HG03442 (cell line): ENCODE measurements around the gene MEG3.

Experiments used
- ATAC-seq: cut with Tn5 transposase; IDR thresholded peaks from one replicate; pipeline ENCODE4 v1.9.1; 2021; ENCODE audit warnings: mild to moderate bottlenecking, moderate library complexity; ENCODE audit not compliant: unreplicated experiment

Gene MEG3

DNA sequence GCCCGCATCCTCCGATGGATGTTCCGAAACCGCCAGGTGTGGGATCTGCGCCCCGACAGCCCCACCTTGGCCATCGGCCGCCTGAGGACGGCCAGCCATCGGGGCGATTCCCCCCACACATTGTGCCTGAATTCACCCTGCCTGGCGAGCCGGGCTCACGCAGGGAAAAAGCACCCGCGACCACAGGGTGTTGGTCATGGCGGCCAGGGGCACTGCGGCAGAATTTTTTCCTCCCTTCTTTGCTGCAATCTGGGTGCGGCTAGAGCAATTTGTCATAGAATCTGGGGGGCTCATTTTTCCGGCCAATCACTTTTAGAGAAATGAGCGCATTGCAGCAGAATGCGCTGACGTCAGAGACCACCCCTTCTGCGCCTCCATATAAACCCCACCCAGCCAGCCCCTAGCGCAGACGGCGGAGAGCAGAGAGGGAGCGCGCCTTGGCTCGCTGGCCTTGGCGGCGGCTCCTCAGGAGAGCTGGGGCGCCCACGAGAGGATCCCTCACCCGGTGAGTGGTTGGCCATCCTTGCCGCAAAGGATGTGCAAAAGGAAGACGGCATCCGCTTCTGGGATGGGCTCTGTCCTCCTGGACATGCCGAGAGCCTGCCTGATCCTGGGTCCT, at the start of gene MEG3:
TSS of gene MEG3 (plus strand) at position 406 of the 619 bp plus-strand sequence.
- no peak for ATAC-seq

DNA sequence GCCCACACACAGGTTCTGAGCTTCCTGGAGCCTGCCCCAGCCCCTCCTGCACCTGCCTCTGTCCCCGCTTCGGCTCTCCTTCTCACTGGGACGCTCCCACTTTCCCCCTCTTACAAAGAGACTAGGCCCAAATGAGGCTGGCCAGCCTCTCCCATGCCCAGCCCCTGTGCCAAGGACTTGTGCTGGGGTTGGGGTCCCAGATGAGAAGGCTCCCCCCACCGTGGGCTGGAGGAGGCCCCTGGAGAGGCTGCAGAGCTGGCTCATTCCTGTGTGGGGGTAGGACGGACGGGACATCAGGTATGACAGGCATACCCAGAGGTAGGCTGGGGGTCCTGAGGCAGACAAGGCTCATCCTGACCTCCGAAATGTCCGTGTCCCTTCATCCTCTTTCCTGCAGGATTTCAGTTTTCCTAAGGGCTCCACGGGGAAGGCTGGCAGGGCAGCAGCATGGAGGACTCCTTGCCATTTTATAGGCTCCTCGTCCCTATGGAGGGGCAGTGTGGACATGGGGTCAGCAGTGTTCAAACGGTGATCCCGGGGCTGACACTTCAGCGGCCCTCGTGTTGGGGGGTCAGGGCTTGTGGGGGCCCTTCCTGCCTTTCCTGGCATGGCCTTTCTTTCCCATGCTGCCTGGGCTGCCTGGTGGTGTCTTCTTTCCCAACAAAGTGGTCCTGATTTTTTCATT, 49.1 kb upstream of the MEG3 start:
- no peak for ATAC-seq

DNA sequence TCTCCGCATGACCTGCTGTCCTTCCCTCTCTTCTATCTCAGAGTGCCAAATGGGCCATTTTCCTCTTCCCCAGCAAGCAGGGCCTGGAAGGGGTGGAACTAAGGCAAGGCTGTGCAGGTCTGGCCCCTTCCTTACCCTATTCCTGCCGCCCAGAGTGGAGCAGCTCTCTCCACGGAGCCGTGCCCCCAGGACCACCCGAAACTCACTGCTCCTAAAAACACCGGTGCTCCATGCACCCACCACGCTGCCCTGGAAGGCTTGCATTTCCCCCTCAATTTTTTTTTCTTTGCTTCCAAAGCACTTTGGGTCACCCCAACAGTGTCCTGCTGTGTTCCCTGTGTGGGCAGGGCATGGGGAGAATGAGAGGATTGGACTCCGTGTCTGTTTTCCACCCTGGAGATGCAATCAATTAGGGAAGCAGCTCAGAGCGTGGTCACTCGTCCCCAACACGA, 48.5 kb upstream of the MEG3 start:
- no peak for ATAC-seq

DNA sequence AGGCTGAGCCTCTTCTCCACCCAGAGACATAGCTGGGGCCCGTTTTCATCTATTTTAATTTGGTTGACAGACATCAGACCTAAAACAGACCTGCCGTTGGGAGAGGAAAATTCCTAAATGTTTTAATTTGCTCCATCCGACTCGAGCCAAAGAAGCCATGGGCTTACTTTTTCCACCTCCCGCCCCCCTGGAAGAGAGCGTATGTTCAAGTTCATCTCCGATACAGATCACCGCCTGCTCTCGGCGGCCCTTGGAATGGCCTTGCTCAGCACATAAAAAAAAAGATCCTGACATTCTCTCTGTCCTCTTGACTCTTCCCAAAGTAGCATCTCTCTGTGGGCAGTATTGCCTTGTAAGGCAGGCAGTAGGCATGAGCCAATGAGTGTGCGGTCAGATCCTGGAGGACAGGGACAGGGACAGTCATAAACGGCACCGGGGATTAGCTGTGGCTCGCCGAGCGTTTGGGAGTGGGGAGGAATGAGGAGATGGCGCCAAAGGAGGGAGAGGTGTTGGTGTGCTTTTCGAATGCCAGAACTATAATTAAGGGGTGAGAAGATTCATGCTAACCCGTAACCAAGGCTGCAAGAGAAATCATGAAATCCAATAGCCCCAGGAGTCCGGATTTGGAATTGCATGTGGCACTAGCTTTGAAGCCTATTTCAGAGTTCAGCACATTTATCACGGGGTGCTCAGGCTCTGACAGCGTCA, 47.9 kb upstream of the MEG3 start:
- ATAC-seq, result no peak

DNA sequence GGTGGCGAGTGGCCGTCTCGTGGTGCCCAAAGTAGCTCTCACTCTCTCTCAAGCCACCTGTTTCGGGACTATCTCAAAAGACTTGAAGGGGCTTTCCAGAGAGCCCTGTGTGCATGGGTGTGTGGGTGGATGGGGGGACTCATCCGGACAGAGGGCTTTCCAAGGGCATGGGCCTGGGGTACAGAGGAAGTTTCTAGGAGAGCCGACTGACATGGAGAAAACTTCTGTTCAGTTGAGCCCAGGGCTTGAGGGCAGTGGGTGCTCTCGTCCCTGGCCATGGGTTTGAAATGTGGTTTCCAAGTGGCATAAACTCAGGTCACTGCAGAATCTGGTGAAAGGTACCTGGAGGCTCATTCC, 47.4 kb upstream of the MEG3 start:
- ATAC-seq, result no peak

DNA sequence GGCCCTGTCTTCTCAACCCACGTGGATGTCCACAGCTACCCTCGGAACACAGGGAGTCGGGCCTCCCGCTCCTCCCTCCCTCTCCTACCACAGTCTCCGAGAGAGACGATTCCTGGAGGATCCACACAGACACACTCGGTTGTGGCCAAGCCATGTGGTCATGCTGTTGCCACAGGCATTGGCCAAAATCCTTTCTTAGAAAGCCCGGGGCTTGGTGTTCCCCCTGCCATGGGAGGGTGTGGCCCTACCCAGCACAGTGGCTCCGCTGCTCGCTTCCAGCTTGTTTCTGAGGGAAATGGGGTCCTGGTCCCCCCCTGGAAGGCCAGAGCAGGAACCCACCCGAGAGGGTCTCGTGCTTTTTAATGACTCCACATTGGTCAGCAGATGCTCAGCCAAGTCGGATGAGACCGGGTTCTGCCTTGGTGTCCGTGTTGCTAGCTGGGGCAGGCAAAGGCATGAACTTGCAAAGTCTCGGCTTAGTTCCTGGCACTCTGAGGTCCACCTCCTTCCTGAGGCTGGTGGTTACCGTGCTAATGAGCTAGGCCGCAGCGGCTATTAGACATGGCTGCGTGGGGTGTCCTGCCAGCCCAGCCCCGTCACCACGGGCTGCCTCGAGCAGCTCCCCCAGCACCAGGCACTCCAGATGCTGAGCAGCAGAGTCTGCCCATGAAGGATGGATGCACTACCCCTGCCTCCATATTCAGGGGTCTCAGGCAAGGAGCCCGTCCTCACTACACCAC, 46.8 kb upstream of the MEG3 start:
- ATAC-seq, result no peak

DNA sequence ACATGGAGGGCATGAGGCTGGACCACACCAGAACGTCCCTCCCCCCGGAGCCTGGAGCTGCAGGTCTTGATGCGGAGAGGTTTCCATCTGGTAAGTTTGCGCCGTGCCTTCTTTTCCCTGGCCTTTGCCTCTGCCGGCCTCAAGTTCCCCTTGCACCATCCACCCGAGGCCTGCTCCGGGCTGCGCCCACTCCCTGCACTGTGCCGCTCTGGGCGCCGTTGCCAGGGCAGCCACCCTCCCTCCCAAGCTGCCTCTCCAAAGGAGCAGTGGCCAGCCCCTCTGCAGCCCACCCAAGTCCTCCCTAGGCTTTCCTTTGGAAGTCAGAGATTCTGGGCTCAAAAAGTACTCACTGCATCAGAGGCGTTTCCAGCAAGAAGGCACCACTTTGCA, 46.2 kb upstream of the MEG3 start:
- ATAC-seq, result no peak

DNA sequence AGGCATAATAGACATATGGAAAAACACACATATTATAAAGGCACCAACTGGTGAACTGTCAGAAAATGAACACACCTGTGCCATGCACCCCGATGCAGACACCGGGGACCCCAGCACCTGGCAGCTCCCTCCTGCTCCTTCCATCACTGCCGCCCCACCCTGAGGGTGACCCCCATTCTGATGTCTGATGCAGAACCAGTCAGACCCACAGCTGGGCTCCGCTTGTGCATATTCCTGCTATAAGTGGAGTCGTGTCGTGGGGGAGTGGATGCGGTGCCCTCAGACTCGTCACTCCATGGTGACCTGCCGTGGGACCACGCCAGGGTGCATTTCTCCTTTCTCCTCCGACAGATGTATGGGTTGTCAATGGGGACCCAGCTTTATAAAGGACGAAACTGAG, 45.7 kb upstream of the MEG3 start:
- no peak for ATAC-seq

DNA sequence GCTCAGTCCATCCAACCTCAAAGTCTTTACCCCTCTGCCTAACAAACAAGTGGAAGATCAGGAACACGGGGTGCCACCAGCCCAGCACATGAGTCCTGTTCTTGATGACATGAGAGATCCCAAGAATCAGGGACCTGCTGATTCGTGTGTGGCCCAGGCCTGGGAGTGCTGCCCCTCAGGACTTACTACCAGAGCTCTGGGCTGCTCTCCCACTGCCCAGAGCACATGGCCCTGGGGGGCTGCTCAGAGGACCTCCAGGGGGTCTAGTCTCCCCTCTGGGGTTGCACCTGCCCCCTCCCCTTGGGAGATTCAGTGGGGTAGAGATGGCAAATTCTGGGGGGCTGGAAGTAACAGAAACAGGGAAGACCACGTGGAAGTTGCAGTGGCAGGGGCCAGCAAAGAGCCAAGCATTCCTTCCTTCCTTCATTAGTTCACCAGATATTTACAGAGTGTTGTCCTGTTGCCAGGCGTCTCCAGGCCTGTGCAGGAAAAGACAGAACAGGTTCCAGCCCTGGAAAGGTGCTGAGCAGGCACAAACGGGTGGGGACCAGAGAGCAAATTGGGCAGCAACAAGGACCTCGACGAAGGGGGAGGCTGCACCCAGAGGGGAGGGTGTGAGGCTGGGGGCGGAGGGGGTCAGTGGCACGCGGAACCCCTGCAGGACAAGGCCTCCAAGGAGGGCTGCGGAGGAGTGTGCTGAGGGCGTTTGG, 45.1 kb upstream of the MEG3 start:
- no peak for ATAC-seq

DNA sequence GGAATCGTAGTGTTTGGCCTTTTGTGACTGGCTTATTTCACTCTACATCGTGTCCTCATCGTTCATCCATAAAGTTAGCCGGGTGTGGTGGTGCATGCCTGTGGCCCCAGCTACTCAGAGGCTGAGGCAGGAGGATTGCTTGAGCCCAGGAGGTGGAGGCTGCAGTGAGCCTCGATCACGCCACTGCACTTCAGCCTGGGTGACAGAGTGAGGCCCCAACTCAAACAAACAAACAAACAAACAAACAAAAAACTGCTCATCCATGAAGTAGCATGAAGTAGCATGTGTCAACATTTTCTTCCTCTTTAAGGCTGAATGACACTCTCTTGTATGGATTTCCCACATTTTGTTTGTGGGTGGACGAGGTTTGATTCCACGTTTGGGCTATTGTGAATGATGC, 44.0 kb upstream of the MEG3 start:
- ATAC-seq, result no peak

DNA sequence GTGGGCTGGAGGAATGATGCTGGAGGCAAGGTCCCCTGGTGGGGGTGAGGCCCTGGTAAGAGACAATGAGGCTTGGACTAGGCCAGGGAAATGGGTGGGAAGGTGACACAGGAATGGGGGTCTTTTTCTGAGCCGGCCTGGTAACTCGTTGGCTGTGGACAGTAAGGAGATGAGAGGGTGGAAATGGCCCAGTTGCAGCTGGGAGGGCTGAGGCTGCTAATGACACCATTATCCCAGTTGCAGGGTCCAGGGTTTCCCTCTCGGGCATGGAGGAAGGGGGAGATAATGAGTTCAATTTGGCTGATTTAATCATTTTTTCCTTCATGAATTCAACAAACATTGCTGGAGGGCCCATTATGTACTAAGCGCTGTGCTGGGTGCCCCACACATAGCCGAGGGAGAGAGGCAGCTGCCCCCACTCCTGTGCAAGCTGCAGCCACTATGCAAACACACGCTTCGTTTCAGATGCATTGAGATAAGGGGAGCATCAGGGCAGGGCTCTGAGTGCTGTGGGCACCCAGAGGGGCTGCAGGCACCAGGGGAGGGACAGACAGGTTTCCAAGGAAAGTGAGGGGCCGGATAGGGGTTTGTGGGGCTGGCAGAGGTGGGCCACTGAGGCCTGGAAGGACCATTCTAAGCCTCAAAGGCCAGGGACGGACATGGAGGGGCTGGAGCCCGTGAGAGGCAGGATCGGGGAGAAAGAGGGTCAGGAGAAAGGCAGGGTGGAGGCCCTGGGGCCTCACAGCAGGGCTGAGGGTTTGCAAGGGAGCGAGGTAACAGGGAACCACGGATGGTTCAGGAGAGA, 43.2 kb upstream of the MEG3 start:
- no peak for ATAC-seq

DNA sequence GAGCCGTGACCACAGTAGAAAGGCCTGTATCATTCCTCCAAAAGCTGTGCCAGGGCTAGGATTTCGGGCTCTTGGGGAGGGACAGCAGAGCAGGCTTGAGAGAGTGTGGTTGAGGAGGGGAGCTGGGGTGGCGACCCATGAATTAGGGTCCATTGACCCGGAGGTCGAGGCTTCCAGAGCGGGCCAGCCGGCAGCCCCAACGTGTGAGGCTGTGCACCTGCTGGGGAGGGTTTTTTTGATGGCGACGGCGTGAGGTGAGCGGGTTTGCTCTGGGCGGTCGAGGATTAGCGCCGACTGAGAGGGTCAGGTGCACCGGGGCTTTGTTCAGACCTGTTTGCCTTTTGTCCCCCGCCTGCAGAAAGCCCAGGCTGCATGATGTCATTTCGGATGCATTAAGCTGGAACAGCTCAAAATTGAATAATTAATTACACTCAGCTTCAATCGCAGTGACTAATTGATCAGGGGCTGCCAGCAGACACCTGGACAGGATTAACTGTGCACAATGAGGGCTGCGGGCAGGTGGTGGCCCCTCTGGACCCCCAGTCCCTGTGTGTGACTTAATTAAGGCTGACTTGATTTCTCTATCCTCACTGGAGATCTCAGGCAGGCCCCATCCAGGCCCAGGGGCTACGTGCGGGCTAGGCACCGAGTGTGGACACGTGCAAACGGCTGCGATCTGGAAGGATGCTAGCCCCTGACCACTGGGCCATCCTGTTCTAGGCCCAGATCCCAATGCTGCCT, 42.1 kb upstream of the MEG3 start:
- no peak for ATAC-seq

DNA sequence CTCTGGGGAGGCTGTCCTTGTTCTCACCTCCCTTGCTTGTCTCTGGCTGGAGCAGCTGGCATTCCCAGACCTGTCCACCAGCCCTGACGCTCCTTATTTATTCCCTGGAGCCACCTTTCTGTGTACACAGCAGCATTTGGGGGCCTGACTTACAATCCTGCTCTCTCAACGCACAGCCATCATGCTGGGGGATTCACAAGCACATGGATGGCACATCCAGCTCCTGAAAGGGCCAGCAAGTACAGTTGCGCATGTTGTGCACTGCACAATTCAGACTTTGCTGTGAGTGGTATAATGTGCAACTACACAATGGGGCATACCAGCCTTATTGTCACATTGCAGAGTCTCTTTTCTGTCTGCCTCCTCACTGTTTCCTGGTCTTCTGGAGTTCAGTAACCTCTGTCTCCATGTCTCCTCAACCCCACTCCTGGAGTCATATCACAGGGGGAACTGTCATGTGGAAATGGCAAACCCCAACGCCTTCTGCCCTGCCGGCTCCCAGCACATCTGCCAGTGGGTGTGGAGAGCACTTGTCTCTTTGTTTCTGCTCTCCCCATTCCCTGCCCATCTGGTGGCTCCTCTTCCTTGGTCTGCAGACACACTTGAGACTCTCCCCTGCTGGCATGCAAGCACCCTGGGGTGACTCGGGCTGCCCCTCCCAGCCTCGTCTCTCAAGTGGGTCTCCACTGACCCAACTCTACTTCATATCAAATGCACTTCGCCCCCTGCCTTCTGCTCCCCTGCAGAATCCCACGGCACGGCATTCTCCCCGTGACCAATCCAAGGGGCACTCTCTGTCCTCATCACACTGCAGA, 41.2 kb upstream of the MEG3 start:
- ATAC-seq, result no peak

DNA sequence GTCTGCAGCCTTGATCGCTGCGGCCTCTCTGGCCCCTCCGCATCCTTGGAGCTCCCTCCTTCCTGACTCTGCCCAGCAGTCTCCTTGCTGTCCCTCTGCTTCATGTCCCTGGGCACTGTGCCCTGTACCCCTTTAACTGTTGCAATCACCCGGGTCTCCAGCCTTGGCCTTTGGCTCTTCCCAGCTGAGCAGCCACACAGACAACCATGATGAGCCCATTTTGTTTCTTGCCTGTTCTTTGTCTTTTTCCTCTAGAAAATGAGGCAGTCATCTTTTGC, 40.6 kb upstream of the MEG3 start:
- ATAC-seq, result no peak

DNA sequence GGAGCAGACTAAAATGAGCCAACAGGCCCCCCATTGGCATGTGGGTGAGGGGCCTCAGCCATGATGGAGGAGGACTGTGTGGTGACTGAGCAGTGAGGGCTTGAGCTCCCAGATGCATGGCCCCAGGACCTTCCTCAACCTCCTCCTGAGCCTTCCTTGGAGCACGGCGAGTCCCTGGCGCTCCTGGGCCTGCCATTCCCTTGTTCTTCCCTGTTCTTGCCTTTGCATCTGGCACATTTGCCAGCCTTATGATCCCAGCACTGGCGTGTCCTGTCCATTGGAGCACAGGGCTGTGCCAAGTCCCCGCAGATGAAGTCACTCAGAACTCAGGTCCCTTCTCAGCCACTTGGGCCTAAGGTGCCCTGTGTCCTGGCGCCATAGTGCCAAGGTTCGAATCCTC, 40.3 kb upstream of the MEG3 start:
- no peak for ATAC-seq

DNA sequence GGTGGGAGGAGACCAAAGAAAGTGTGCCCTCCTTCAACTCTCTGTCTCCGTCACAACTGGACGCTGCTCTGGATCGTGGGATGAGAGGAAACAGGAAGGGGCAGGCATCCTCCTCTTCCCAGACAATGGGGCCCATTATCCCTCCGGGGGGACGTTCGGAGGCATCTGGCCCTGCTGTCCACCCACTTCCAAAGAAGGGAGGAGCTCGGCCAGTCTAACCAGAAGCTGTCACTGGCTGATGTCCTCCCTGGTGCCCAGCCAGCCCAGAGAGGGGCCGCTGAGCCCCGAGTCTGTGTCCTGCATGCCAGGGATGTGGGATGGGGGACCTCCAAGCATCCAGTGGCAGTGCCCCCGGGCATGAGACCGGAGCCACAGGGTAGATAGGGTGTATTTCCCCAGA, 39.8 kb upstream of the MEG3 start:
- ATAC-seq, result no peak

DNA sequence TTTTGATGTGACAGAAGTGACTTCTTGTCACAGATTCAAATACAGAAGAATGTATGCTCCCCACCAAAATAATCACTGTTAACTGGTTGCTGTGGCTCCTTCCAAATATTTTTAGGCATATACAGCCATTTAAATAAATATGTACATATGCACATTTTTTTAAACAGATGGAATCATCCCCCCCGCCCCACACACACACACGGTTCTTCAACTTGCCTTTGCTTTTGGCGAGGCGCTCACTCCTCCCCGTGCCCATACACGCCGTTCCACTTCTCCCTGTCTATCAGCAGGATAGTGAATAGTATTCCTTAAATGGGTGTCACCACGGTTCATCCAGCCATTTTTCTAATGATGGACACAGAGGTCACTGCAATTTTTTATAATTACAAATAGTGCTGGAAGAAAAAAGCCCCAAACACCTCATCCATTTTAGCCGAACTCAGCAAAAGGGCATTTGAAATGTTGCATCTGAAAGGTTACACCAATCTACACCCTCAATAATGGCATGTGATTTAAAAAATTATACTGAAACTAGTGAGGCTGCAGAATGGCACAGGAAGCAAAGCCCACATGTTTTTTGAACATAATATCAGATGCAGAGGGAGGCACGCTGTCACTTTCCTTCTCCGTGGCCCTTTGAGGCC, 39.2 kb upstream of the MEG3 start:
- ATAC-seq, result no peak

DNA sequence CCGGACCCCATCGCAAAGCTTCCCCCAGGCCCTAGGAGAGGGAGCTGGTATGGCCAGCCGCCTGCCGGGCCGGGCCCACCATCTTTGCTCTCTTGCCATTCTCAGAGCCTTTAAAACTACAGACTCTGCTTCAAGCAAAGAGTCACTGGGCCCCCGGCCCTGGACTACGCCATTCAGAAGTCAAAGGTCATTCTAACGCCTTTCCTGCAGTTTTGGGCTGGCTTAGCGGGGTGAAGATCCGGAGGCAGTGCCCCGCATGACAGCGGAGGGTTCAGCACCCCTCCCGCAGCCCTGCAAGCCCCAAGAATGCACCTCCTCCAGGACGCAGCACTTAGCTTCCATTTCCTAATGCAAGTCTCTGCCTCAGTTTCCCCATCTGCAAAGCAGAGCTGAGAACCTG, 38.3 kb upstream of the MEG3 start:
- no peak for ATAC-seq
